SK-N-SH treated with all-trans-retinoic acid at 6 μM for 48 hours (cell line): Measurements from ENCODE around the gene CLEC7A.

Experiments used
- ATAC-seq: fragments of 200-7000 bp; cut with Tn5 transposase; 3 replicates; pipeline ENCODE4 v1.9.1; 2020; ENCODE audit warnings: mild to moderate bottlenecking, moderate library complexity
- ARNTL ChIP-seq: fragments of 450-650 bp; formaldehyde crosslinking; IDR thresholded peaks from 2 replicates; pipeline ENCODE4 v1.5.0; 2020; ENCODE audit warnings: low read depth, mild to moderate bottlenecking, moderate library complexity, borderline replicate concordance
- BACH2 ChIP-seq: fragments of 250-450 bp; sonication (Bioruptor Pico); IDR thresholded peaks from 2 replicates; pipeline ENCODE4 v1.9.0; 2021; ENCODE audit warnings: mild to moderate bottlenecking, borderline replicate concordance
- CREB5 ChIP-seq: fragments of 250-450 bp; sonication (Bioruptor Pico); IDR thresholded peaks from 2 replicates; pipeline ENCODE4 v1.5.1; 2020; ENCODE audit warnings: low read depth, mild to moderate bottlenecking, moderate library complexity
- CSDC2 ChIP-seq: fragments of 250-450 bp; sonication (Bioruptor Pico); IDR thresholded peaks from 2 replicates; pipeline ENCODE4 v1.5.0; 2020; ENCODE audit warnings: mild to moderate bottlenecking, moderate library complexity
- CSRNP3 ChIP-seq: fragments of 250-450 bp; sonication (Bioruptor Pico); IDR thresholded peaks from 2 replicates; pipeline ENCODE4 v1.5.1; 2021; ENCODE audit warnings: mild to moderate bottlenecking, moderate library complexity
- GLIS3 ChIP-seq: fragments of 250-450 bp; sonication (Bioruptor Pico); IDR thresholded peaks from 2 replicates; pipeline ENCODE4 v1.5.0; 2020; ENCODE audit warnings: mild to moderate bottlenecking, moderate library complexity
- ISL1 ChIP-seq: fragments of 250-450 bp; sonication (Bioruptor Pico); IDR thresholded peaks from 2 replicates; pipeline ENCODE4 v2.1.2; 2022; ENCODE audit warnings: mild to moderate bottlenecking, moderate library complexity
- OSR1 ChIP-seq: fragments of 250-450 bp; sonication (Bioruptor Pico); IDR thresholded peaks from 2 replicates; pipeline ENCODE4 v1.8.0; 2022; ENCODE audit warnings: moderate library complexity, mild to moderate bottlenecking, inconsistent platforms
- PATZ1 ChIP-seq: fragments of 250-450 bp; sonication (Bioruptor Pico); IDR thresholded peaks from 2 replicates; pipeline ENCODE4 v1.8.0; 2020; ENCODE audit warnings: mild to moderate bottlenecking, moderate library complexity, borderline replicate concordance
- POU6F1 ChIP-seq: fragments of 250-450 bp; sonication (Bioruptor Pico); IDR thresholded peaks from 2 replicates; pipeline ENCODE4 v1.8.0; 2021; ENCODE audit warnings: low read depth, mild to moderate bottlenecking, moderate library complexity, borderline replicate concordance
- PPARA ChIP-seq: fragments of 250-450 bp; sonication (Bioruptor Pico); IDR thresholded peaks from 2 replicates; pipeline ENCODE4 v1.5.0; 2020; ENCODE audit warnings: mild to moderate bottlenecking, borderline replicate concordance
- RARB ChIP-seq: fragments of 250-450 bp; sonication (Bioruptor Pico); IDR thresholded peaks from 2 replicates; pipeline ENCODE4 v1.8.0; 2021; ENCODE audit warnings: mild to moderate bottlenecking, moderate library complexity
- SNAI2 ChIP-seq: fragments of 250-450 bp; sonication (Bioruptor Pico); IDR thresholded peaks from 2 replicates; pipeline ENCODE4 v1.5.0; 2020; ENCODE audit warnings: mild to moderate bottlenecking, moderate library complexity
- TCF4 ChIP-seq: fragments of 250-450 bp; sonication (Bioruptor Pico); IDR thresholded peaks from 2 replicates; pipeline ENCODE4 v1.8.0; 2021; ENCODE audit warnings: mild to moderate bottlenecking, moderate library complexity, borderline replicate concordance
- TOX ChIP-seq: fragments of 250-450 bp; sonication (Bioruptor Pico); IDR thresholded peaks from 2 replicates; pipeline ENCODE4 v1.8.0; 2021; ENCODE audit warnings: mild to moderate bottlenecking, moderate library complexity, borderline replicate concordance
- TSHZ2 ChIP-seq: fragments of 250-450 bp; sonication (Bioruptor Pico); IDR thresholded peaks from 2 replicates; pipeline ENCODE4 v1.5.0; 2020; ENCODE audit warnings: mild to moderate bottlenecking, moderate library complexity
- ZC3H10 ChIP-seq: fragments of 250-450 bp; sonication (Bioruptor Pico); IDR thresholded peaks from 2 replicates; pipeline ENCODE4 v1.5.1; 2021; ENCODE audit warnings: mild to moderate bottlenecking, moderate library complexity
- ZFP3 ChIP-seq: fragments of 250-450 bp; sonication (Bioruptor Pico); IDR thresholded peaks from 2 replicates; pipeline ENCODE4 v1.5.0; 2020; ENCODE audit warnings: mild to moderate bottlenecking, moderate library complexity
- ZFP30 ChIP-seq: fragments of 450-650 bp; formaldehyde crosslinking; IDR thresholded peaks from 2 replicates; pipeline ENCODE4 v1.5.0; 2022; ENCODE audit warnings: mild to moderate bottlenecking, moderate library complexity
- ZNF565 ChIP-seq: fragments of 450-650 bp; formaldehyde crosslinking; conservative IDR thresholded peaks from 2 replicates; pipeline ENCODE4 v1.5.0; 2020; ENCODE audit warnings: low read depth, mild to moderate bottlenecking, moderate library complexity
- ZNF8 ChIP-seq: fragments of 450-650 bp; formaldehyde crosslinking; IDR thresholded peaks from 2 replicates; pipeline ENCODE4 v1.5.0; 2020; ENCODE audit warnings: mild to moderate bottlenecking, moderate library complexity

CLEC7A gene

GRCh38 chr12:10101042-10101579 is 28.9 kb downstream of the CLEC7A start (continued):
- TF ChIP-seq TSHZ2 (CRISPR knock-in tag) = no peak
- no peak for TF ChIP-seq PATZ1 (CRISPR knock-in tag)
- no peak for TF ChIP-seq TCF4
- TF ChIP-seq CSDC2 (CRISPR knock-in tag) = no peak
- TF ChIP-seq POU6F1 = no peak
- no peak for TF ChIP-seq ZFP3 (CRISPR knock-in tag)
- TF ChIP-seq PPARA (CRISPR knock-in tag) = no peak
- TF ChIP-seq, all 23 proteins: peak for 0

GRCh38 chr12:10098791-10099190 is 31.2 kb downstream of the CLEC7A start, which contains the start of gene CLEC1A:
TSS of gene CLEC1A (minus strand) at chr12:10098985. CDS start at chr12:10098922, 63 bp downstream.
- TF ChIP-seq ARNTL (CRISPR knock-in tag) = no peak
- TF ChIP-seq ISL1 (CRISPR knock-in tag) = no peak
- TF ChIP-seq SNAI2 = no peak
- TF ChIP-seq ZC3H10 = no peak
- TF ChIP-seq TSHZ2 (CRISPR knock-in tag) = no peak
- TF ChIP-seq PPARA (CRISPR knock-in tag) = no peak
- no peak for TF ChIP-seq CSDC2 (CRISPR knock-in tag)
- no peak for TF ChIP-seq ZFP3 (CRISPR knock-in tag)
- TF ChIP-seq POU6F1 = no peak
- no peak for TF ChIP-seq BACH2 (CRISPR knock-in tag)
- no peak for TF ChIP-seq GLIS3 (CRISPR knock-in tag)
- ATAC-seq = no peak

- no peak for ATAC-seq
- TF ChIP-seq TOX (CRISPR knock-in tag) (no peak), ZFP30 (CRISPR knock-in tag) (no peak), PPARA (CRISPR knock-in tag) (no peak), SNAI2 (no peak), PATZ1 (CRISPR knock-in tag) (no peak), OSR1 (CRISPR knock-in tag) (no peak), CSRNP3 (CRISPR knock-in tag) (no peak), TCF4 (no peak), ZC3H10 (no peak), ZNF565 (no peak), ARNTL (CRISPR knock-in tag) (no peak), CREB5 (CRISPR knock-in tag) (no peak), ZNF8 (CRISPR knock-in tag) (no peak), RARB (CRISPR knock-in tag) (no peak), ZFP3 (CRISPR knock-in tag) (no peak), ISL1 (CRISPR knock-in tag) (no peak)
Measured at GRCh38 chr12:10097521-10097920, 32.5 kb downstream of the CLEC7A start.
